Lower lobe of right lung (tissue), 2 donors: ENCODE data around the gene MEMO1. TPM values are rescaled to one million over a fixed set of nuclear protein-coding genes. Genes with fewer than 3 reads are reported as not detected.
"Not testable (repeated sequence)": the region's sequence is repeated elsewhere in the genome, so short reads cannot be mapped to it uniquely, and the experiment has no call there.

ENCODE experiments used
- ATAC-seq, 2 donors: fragments of 200-7000 bp; cut with Tn5 transposase; one replicate each; pipeline ENCODE4 v1.9.1; 2020 to 2022; ENCODE audit warnings: mild to moderate bottlenecking in 2 of 2, moderate library complexity in 2 of 2
- DNase-seq: peaks from one replicate; pipeline ENCODE4 v3.0.0-alpha.2; 2020
- H3K27ac ChIP-seq: fragments of 200-600 bp; one replicate; pipeline ENCODE4 v1.8.0; 2022
- H3K27me3 ChIP-seq: fragments of 200-600 bp; one replicate; pipeline ENCODE4 v1.8.0; 2022; ENCODE audit warnings: low read depth
- H3K36me3 ChIP-seq: fragments of 200-600 bp; one replicate; pipeline ENCODE4 v1.8.0; 2022; ENCODE audit warnings: mild to moderate bottlenecking
- H3K4me1 ChIP-seq: fragments of 200-600 bp; one replicate; pipeline ENCODE4 v1.8.0; 2022
- H3K4me3 ChIP-seq: fragments of 200-600 bp; one replicate; pipeline ENCODE4 v1.8.0; 2022; ENCODE audit warnings: mild to moderate bottlenecking
- H3K9me3 ChIP-seq: fragments of 200-600 bp; one replicate; pipeline ENCODE4 v1.8.0; 2022
- intact Hi-C: fragments of 100-400 bp; cut with DNase I; formaldehyde crosslinking; loops from one replicate; pipeline ENCODE4 v1.11.0; 2022
- total RNA-seq: library from RNA; stranded (reverse); fragmentation: NEBNext Ultra II Directional; extraction: Animal tissue kit (Norgen Biotek cat#: 25700); gene quantifications from one replicate; pipeline ENCODE4 v1.2.1, GENCODE V29; 2021
- TF ChIP-seq, protein P1 (sequence below): fragments of 200-600 bp; IDR thresholded peaks from one replicate; pipeline ENCODE4 v1.8.0; 2022; ENCODE audit warnings: antibody characterized with exemption, mild to moderate bottlenecking
- donor health status: DM: no; HTN: yes; CAD: no; lungs with severe emphysema.

MEMO1 gene
- total RNA-seq, 1 donor from 2014 or later = 35.7 TPM

DNA sequence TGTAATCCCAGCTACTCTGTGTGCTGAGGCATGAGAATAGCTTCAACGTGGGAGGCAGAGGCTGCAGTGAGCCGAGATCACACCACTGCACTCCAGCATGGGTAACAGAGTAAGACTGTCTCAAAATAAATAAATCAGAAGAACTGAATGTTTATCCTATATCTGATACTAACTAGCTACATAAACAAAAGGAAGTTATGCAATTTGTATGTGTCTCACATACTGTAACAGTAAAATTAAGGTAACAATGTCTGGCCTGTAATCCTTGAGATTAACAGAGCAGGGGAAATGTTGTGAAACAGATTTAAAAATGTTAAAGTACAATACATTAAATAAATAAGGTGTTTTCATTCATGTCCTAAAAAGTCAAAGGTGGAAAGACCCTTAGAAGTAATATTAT lies 150.8 kb downstream of the MEMO1 start:
- ATAC-seq (no peak), DNase-seq (no peak)
- H3K36me3 ChIP-seq = peaks cover 12% of the 10 kb centered on the region
- no peaks in the 10 kb centered on the region for H3K27me3 ChIP-seq
- no peaks in the 10 kb centered on the region for H3K9me3 ChIP-seq
- no peak overlapping the region for H3K4me3 ChIP-seq
- H3K4me1 ChIP-seq = no peaks in the 10 kb centered on the region
- no peak overlapping the region for H3K27ac ChIP-seq
- TF ChIP-seq, protein P1, sequence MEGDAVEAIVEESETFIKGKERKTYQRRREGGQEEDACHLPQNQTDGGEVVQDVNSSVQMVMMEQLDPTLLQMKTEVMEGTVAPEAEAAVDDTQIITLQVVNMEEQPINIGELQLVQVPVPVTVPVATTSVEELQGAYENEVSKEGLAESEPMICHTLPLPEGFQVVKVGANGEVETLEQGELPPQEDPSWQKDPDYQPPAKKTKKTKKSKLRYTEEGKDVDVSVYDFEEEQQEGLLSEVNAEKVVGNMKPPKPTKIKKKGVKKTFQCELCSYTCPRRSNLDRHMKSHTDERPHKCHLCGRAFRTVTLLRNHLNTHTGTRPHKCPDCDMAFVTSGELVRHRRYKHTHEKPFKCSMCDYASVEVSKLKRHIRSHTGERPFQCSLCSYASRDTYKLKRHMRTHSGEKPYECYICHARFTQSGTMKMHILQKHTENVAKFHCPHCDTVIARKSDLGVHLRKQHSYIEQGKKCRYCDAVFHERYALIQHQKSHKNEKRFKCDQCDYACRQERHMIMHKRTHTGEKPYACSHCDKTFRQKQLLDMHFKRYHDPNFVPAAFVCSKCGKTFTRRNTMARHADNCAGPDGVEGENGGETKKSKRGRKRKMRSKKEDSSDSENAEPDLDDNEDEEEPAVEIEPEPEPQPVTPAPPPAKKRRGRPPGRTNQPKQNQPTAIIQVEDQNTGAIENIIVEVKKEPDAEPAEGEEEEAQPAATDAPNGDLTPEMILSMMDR = no peak
- intact Hi-C loops = no loop called here

DNA sequence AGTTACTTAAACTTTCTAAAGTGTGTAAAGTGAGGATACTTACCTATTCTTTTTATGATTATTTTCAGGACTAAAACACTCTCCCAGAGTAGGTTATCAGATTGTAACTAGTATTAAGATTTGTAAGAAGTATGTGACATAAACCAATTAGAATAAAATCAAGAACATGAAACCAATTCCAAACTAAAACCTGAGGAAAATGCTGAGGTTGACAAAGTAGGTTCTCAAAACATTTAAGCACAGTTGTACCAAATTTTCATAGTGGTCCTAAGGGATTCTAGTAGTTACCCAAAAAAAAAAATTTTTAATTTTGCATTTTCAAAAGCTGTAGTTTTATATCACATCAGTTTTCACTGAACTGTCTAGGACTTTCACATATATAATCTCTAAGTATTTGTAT lies 157.3 kb downstream of the MEMO1 start:
- no peak overlapping the region for H3K27ac ChIP-seq
- H3K4me3 ChIP-seq = no peak overlapping the region
- TF ChIP-seq, protein P1 = no peak
- no peaks in the 10 kb centered on the region for H3K36me3 ChIP-seq
- ATAC-seq (no peak), DNase-seq (no peak)
- no peaks in the 10 kb centered on the region for H3K4me1 ChIP-seq
- intact Hi-C loops = no loop called here
- no peaks in the 10 kb centered on the region for H3K27me3 ChIP-seq
- H3K9me3 ChIP-seq = no peaks in the 10 kb centered on the region

DNA sequence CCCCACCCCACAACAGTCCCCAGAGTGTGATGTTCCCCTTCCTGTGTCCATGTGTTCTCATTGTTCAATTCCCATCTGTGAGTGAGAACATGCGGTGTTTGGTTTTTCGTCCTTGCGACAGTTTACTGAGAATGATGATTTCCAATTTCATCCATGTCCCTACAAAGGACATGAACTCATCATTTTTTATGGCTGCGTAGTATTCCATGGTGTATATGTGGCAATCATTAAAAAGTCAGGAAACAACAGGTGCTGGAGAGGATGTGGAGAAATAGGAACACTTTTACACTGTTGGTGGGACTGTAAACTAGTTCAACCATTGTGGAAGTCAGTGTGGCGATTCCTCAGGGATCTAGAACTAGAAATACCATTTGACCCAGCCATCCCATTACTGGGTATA lies 168.7 kb downstream of the MEMO1 start:
- H3K9me3 ChIP-seq, intact Hi-C loops, H3K4me1 ChIP-seq, H3K27me3 ChIP-seq, ATAC-seq, H3K4me3 ChIP-seq, H3K36me3 ChIP-seq, DNase-seq, H3K27ac ChIP-seq: not testable (repeated sequence)

DNA sequence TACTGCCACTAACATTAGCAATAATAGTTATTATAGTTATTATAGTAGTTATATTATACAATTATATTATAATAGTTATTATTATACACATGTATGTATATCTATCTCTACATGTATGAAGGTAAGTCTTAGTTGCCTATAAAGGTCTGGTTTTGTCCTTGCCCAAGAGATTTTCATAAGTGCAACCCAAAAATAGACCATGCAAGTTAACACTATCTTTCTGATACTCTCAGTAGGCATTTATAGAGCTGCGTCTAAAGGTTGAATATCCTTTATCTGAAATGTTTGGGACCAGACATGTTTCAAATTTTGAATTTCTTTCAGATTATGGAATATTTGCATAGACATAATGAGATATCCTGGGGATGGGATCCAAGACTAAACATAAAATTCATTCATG lies 175.4 kb downstream of the MEMO1 start:
- intact Hi-C loops = no loop called here
- TF ChIP-seq, protein P1 = no peak

DNA sequence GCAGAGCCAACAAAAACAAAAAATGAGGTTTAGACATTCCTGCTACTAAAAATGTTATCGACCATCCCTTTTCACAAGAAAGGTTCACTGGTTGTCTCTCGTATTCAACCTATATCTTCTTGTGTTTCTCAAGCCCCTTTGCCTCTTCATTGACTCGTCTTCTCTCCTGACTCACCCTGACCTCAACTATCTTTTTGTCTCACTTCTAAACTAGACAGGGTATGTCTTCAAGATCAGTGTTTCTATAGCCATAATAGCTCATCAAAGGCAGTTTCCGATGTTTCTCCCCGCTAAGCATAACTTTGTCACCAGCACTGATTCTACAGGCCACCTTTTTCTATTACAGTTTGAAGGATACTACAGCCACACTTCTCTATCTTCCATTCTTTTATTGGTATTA lies 178.4 kb downstream of the MEMO1 start:
- DNase-seq (no peak), ATAC-seq (no peak)
- no peak overlapping the region for H3K27ac ChIP-seq
- no peak overlapping the region for H3K4me3 ChIP-seq
- no peaks in the 10 kb centered on the region for H3K27me3 ChIP-seq
- intact Hi-C loops = no loop called here
- H3K4me1 ChIP-seq = no peaks in the 10 kb centered on the region
- no peaks in the 10 kb centered on the region for H3K36me3 ChIP-seq
- no peaks in the 10 kb centered on the region for H3K9me3 ChIP-seq
- TF ChIP-seq, protein P1 = no peak

More for the DNA sequence above, 175.4 kb downstream of the MEMO1 start:
- Histone ChIP-seq H3K4me1 (no peaks in the 10 kb centered on the region), H3K27me3 (no peaks in the 10 kb centered on the region), H3K27ac (no peak overlapping the region), H3K36me3 (no peaks in the 10 kb centered on the region), H3K4me3 (no peak overlapping the region), H3K9me3 (no peaks in the 10 kb centered on the region)
- ATAC-seq = no peak
- no peak for DNase-seq

DNA sequence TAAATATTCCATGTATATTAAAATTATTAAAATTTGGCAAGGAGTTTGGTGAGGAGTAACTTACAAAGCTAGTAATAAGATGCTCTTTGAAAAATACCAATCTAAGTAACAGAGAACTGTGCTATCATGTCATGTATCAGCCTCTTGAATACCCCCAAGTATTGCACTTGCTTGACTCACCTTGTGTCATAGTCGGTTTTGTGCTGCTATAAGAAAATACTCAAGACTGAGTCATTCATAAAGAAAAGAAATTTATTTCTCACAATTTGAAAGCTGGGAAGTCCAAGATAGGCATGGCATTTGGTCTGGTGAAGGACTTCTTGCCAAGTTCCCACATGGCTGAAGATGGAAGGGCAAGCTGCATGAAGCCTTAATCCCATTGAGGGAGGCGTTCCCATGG lies 179.2 kb downstream of the MEMO1 start:
- H3K27ac ChIP-seq = no peak overlapping the region
- intact Hi-C loops = no loop called here
- no peaks in the 10 kb centered on the region for H3K9me3 ChIP-seq
- H3K36me3 ChIP-seq = no peaks in the 10 kb centered on the region
- H3K4me3 ChIP-seq = no peak overlapping the region
- ATAC-seq = no peak
- no peaks in the 10 kb centered on the region for H3K27me3 ChIP-seq
- TF ChIP-seq, protein P1 = no peak
- no peaks in the 10 kb centered on the region for H3K4me1 ChIP-seq
- DNase-seq = no peak
